Adrenal gland (tissue), 12 donors: ENCODE results near the gene PIMREG. TPM values are rescaled to one million over a fixed set of nuclear protein-coding genes. Genes with fewer than 3 reads are reported as not detected.

Experiments used
- DNase-seq, 7 donors: peaks; one replicate each; pipeline ENCODE4 v3.0.0-alpha.2; 2019 to 2020
- H3K27ac ChIP-seq, 5 donors: fragments of 200-600 bp; sonication (generic) in 4 of 5; 1 replicate in 3 of 5; 2 replicates in 2 of 5; pipeline versions ENCODE4 v1.5.1 to v1.8.0; 2016 to 2020; ENCODE audit warnings: mild to moderate bottlenecking in 1 of 5
- H3K27me3 ChIP-seq: fragments of 200-600 bp; 2 replicates; pipeline ENCODE4 v1.8.0; 2021
- H3K36me3 ChIP-seq, 2 donors: fragments of 200-600 bp; replicated peaks in 1 of 2; 1 replicate in 1 of 2; 2 replicates in 1 of 2; pipeline versions ENCODE4 v1.5.1 to v1.8.0; 2018 to 2022
- H3K4me1 ChIP-seq, 2 donors: fragments of 200-600 bp; replicated peaks in 1 of 2; 1 replicate in 1 of 2; 2 replicates in 1 of 2; pipeline versions ENCODE4 v1.5.1 to v1.8.0; 2018 to 2021
- H3K4me3 ChIP-seq, 4 donors: fragments of 200-600 bp; sonication (generic) in 3 of 4; one replicate each; pipeline ENCODE4 v1.5.1; 2016 to 2018
- H3K9me3 ChIP-seq, 3 donors: fragments of 200-600 bp; sonication (generic) in 1 of 3; replicated peaks in 1 of 3; 1 replicate in 2 of 3; 2 replicates in 1 of 3; pipeline versions ENCODE4 v1.5.1 to v1.8.0; 2016 to 2021
- POLR2A ChIP-seq, 2 donors: fragments of 450-650 bp; IDR thresholded peaks; one replicate each; pipeline ENCODE4 v1.6.1; 2017; ENCODE audit warnings: antibody characterized with exemption in 2 of 2, mild to moderate bottlenecking in 2 of 2, moderate library complexity in 1 of 2
- WGBS, 4 donors: extraction: QIAGEN DNeasy Blood & Tissue Kit in 2 of 4; methylation state at CpG; one replicate each; pipeline versions ENCODE4 v1.1.5 to v1.1.7; 2013 to 2017; 5-methylcytosine and 5-hydroxymethylcytosine counted together
- intact Hi-C, 2 donors: fragments of 100-400 bp; cut with DNase I; formaldehyde crosslinking; loops; one replicate each; pipeline versions ENCODE4 v1.14.1 to v1.15.0; 2022 to 2023
- polyA plus RNA-seq, 3 donors: library from polyadenylated mRNA; stranded (reverse); fragments of 200-250 nt in 2 of 3; fragments of 350-450 nt in 1 of 3; fragmentation: Illumina TruSeq in 1 of 3; extraction: RNeasy Lipid Tissue Mini Kit (QIAGEN cat#74804) in 1 of 3; gene quantifications; one replicate each; pipeline ENCODE4 v1.2.3, GENCODE V29; 2013 to 2014
- total RNA-seq, 9 donors: library from RNA; depleted of rRNA in 4 of 9; stranded (reverse); fragments of >200 nt in 4 of 9; fragments of 120-200 nt in 1 of 9; fragmentation: NEBNext Ultra II Directional in 1 of 9; extraction: Animal tissue kit (Norgen Biotek cat#: 25700) in 1 of 9; gene quantifications; one replicate each; pipeline versions ENCODE4 v1.1.0 to v1.2.4, GENCODE V29; 2013 to 2023
- TF ChIP-seq, protein P1 (sequence below), 6 experiments: fragments of 450-650 bp in 4 of 6; fragments of 200-600 bp in 2 of 6; sonication (generic) in 1 of 6; IDR thresholded peaks; 1 replicate in 5 of 6; 2 replicates in 1 of 6; pipeline versions ENCODE4 v1.5.1 to v1.8.0; 2016 to 2021; ENCODE audit warnings: antibody characterized with exemption in 6 of 6, mild to moderate bottlenecking in 2 of 6, moderate library complexity in 1 of 6
- donor health status: healthy with polysubstance abuse.
- donor health status: Bipolar disorder and iron deficiency.
- donor health status: DM: yes; HTN: yes; CAD: no.
- donor health status: DM: no; HTN: no; CAD: no.
- donor health status: DM: no; HTN: no; CAD: no.
- donor health status: DM: yes; HTN: yes; CAD: no.

PIMREG gene
- total and polyA plus RNA-seq, 12 donors = 0.72 to 8.4 (median 2.5) TPM

DNA sequence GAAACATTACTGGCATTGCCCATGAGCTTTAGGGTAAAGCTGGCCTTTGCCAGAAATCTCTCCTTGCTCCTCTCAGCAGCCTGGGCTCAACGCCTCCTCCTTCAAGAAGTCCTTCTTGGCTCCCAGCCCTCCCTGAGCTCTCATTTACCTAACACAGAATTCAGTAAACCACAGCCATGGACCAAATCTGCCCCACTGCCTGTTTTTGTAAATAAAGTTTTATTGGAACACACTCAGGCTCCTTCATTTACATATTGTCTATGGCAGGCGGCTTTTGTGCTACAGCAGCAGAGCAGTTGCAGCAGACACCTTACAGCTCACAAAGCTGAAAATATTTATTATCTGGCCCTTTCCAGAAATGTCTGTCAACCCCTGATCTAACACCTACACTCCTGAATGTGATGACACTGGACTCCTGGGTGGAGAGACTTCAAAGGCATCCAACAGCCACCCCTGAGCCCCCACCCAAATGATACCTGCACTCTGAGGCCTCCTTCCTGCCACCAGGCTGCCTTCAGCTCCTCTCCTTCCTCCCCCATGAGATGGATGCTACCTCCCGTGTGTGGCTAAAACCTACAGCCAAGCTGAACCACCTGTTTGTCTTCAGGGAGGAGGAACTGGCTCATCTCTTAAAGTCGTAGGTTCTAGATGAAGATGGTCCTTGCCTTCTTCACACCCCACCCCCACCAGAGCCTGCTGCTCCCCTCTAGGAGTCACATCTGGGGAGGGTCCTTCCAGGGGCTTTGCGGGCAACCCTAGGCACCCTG is 41.6 kb downstream of the PIMREG start:
- no peak overlapping the region for H3K4me3 ChIP-seq
- H3K4me1 ChIP-seq = no peaks in the 10 kb centered on the region
- 82 to 90% (median 83%) methylated on average over 4 to 5 of the region's 5 CpGs for whole genome bisulfite sequencing, 4 donors
- no peaks in the 10 kb centered on the region for H3K27me3 ChIP-seq
- no peak overlapping the region for H3K27ac ChIP-seq
- intact Hi-C loops = no loop called here
- no peak for TF ChIP-seq POLR2A (IDR thresholded peaks at IDR 0.05)
- TF ChIP-seq, protein P1, sequence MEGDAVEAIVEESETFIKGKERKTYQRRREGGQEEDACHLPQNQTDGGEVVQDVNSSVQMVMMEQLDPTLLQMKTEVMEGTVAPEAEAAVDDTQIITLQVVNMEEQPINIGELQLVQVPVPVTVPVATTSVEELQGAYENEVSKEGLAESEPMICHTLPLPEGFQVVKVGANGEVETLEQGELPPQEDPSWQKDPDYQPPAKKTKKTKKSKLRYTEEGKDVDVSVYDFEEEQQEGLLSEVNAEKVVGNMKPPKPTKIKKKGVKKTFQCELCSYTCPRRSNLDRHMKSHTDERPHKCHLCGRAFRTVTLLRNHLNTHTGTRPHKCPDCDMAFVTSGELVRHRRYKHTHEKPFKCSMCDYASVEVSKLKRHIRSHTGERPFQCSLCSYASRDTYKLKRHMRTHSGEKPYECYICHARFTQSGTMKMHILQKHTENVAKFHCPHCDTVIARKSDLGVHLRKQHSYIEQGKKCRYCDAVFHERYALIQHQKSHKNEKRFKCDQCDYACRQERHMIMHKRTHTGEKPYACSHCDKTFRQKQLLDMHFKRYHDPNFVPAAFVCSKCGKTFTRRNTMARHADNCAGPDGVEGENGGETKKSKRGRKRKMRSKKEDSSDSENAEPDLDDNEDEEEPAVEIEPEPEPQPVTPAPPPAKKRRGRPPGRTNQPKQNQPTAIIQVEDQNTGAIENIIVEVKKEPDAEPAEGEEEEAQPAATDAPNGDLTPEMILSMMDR (IDR thresholded peaks at IDR 0.05) = no peak
- H3K9me3 ChIP-seq = no peaks in the 10 kb centered on the region
- DNase-seq = no peak
- H3K36me3 ChIP-seq = no peaks in the 10 kb centered on the region

DNA sequence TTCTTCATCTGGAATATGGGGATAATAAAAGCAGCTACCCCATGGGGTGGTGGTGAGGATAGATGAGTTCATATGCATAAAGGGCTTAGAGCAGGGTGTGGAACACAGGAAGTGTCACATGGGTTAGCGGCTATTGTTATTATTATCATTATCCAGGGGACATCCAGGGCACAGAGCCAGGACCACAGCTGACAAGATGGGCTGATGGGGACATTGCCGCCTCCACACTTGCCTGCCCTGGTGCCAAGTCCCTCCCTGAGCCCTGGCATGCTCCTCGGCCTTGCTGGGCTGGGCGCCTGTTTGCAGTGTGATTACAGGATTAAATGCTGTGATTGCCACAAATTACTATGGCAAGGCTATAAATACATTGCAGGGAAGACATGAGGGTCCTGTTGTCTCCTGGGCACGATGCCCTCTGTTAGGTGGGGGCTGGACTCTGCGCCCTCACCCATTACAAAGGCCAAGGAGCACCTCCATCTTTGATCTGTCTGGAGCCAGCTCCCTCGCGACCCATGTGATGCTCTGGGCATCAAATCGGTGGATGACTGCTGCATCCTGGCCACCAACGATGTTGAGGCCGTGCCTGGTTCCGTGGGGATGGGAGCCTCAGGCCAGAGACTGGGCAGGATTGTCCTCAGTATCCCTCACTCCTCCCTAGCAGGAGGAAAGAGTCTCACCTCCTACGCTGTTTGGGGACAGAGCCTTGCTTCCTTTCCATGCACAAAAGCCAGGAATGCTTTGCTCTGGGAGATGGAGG is 43.2 kb downstream of the PIMREG start:
- peak in 5 of 7 donors; percentile 31 to 76 (median 54) for DNase-seq
- Histone ChIP-seq H3K27me3 (no peaks in the 10 kb centered on the region), H3K27ac (no peak overlapping the region), H3K4me3 (no peak overlapping the region), H3K9me3 (no peaks in the 10 kb centered on the region), H3K36me3 (no peaks in the 10 kb centered on the region), H3K4me1 (no peaks in the 10 kb centered on the region)
- TF ChIP-seq, protein P1 (IDR thresholded peaks at IDR 0.05) = no peak
- TF ChIP-seq POLR2A (IDR thresholded peaks at IDR 0.05) = no peak
- intact Hi-C loops = no loop called here
- 65 to 73% (median 68%) methylated on average over 12 to 13 of the region's 13 CpGs for WGBS, 4 donors

DNA sequence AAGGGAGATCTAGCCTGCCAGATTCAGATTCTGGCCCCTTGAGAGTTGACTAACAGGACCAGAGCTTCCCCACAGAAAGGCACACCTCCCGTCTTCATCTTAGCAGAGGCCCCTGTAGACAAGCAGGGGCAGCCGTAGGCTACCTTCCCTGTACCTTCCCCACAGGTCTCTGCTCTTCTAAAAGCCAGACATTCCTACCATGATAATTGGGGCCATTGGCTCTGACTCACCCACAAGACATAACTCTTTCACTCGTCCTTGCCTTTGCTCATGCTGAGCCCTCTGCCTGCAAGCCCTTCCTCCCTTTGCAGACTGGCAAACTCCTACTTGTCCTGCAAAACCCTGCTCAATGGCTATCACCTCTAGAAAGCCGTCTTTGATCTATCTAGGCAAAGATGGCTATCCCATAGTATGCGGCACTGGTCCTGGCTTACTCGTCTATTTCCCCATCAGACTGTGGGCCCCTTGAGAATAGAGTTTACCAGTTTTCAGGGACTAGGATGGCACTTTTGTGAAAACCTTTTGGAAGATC is 43.8 kb downstream of the PIMREG start:
- Histone ChIP-seq H3K9me3 (no peaks in the 10 kb centered on the region), H3K36me3 (no peaks in the 10 kb centered on the region), H3K4me3 (no peak overlapping the region), H3K27ac (no peak overlapping the region), H3K27me3 (no peaks in the 10 kb centered on the region), H3K4me1 (no peaks in the 10 kb centered on the region)
- WGBS, 4 donors = 69 to 92% (median 77%) methylated on average over 5 to 6 of the region's 6 CpGs
- intact Hi-C loops = no loop called here
- TF ChIP-seq, protein P1 (IDR thresholded peaks at IDR 0.05) = no peak
- TF ChIP-seq POLR2A (IDR thresholded peaks at IDR 0.05) = no peak
- no peak for DNase-seq

DNA sequence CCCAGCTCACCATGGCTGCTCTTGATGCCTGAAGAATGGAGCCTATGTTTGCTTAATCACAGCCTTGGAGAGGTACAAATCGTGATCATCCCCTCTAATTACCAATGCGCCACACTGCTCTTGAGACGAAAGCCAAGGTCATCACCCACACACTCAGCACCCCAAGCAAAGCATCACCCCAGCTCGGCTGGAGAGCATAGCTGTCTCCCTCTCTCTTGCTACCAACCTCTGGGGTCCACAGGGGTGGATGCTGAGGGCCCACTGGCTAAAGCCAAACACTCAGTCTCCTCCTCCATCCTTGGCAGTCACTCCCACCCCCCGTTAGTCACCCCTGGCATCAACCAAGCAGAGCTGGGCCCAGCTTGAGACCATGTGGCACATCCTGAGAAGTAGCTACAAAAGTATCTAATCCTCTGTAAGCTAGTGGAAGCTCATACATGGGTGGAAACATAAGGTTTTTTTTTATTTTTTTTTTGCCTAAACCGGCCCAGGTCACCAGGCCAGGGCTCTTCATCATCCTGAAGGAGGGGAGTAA is 44.8 kb downstream of the PIMREG start:
- intact Hi-C loops = no loop called here
- DNase-seq = peak in 1 of 7 donors; percentile 4
- Histone ChIP-seq H3K27ac (no peak overlapping the region), H3K4me1 (no peaks in the 10 kb centered on the region), H3K36me3 (no peaks in the 10 kb centered on the region), H3K27me3 (no peaks in the 10 kb centered on the region), H3K9me3 (no peaks in the 10 kb centered on the region), H3K4me3 (no peak overlapping the region)
- 36 to 81% (median 72%) methylated on average over 2 to 6 of the region's 6 CpGs for WGBS, 4 donors
- no peak for TF ChIP-seq POLR2A (IDR thresholded peaks at IDR 0.05)
- TF ChIP-seq, protein P1 (IDR thresholded peaks at IDR 0.05) = no peak
